ENCODE data around the gene GNAQ.

The GNAQ gene

DNA sequence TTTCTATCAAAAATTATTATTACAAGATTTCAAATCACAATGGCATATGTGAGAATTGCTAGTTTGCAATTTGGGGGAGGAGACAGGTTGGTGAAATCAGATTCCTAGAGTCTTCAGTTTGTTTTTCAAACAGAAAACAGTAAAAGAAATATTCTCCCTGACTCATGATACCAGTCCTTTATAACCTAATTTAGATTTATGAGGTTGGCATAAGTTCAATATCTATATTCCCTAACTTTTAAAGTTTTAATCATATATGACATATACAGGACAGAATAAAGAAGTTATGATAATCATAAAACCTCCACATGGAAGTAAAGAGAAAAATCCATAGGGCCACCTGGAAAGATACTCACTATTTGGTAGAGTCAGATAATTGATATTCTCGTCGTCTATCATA, 216.4 kb downstream of the GNAQ start:
- no peak for DNase-seq (ENCODE audit: low read depth, low spot score)

DNA sequence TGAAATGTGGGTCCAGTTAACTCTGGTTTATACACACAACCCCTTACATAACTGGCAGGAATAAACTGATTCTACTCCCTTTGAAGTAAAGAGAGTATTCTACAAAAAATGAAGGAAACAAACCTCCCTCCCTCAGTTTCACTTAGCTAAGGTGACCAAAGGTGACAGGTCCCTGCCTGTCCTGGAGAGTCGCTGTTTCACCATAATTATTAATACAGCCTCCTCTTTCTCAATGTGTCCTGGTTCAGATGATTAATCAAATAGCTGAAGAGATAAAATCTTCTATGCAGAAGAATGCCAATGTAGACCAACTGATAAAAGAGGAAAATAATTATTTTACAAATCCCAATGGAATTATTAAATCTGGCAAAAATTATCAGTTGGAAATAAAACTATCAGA, 219.8 kb downstream of the GNAQ start:
- no peak for DNase-seq (ENCODE audit: low read depth, low spot score)

- DNase-seq (ENCODE audit: low read depth, low spot score): no peak
These were observed 220.9 kb downstream of the GNAQ start for GRCh38 chr9:77810637-77811119.

DNA sequence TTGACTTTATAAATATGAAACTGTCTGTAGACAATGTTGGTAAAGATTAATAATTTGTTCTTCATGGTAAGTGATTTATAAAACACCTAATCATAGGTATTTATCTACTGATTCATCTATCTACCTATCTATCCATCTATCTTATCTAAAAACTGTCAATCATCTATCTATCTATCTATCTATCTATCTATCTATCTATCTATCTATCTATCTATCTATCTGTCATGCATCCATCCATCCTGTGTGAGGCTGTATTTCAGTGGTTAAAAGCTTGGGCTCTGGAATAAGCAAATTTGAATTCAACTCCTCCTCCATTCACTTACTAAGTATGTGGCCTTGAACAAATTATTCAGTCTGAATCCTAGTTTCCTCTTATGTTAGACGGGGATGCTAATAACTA, 221.6 kb downstream of the GNAQ start:
- no peak for DNase-seq (ENCODE audit: low read depth, low spot score)

GRCh38 chr9:77809552-77809951, 222.1 kb downstream of the GNAQ start:
- DNase-seq (ENCODE audit: low read depth, low spot score): no peak

- DNase-seq (ENCODE audit: low read depth, low spot score): no peak
These were observed 222.9 kb downstream of the GNAQ start for GRCh38 chr9:77808751-77809081.

- no peak for DNase-seq (ENCODE audit: low read depth, low spot score)
These were observed 223.5 kb downstream of the GNAQ start for GRCh38 chr9:77807846-77808750.

DNA sequence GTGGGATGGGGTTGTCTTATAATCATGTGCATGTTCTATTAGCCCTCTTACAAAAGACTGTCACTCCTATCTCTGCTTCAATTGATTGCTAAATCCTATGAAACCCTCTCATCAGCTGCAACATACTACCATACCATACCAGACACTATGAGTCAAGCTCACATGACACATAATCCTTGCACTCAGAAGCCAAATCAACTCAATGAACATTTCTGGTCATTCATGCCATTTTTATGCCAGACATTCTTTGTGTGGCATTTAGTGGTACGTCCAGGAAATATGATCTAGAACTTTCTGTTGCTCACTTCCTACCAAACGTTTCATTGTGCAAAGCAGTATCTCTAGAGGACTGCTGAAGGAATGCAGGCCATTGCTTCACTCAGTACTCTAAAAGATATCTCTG, 224.3 kb downstream of the GNAQ start:
- DNase-seq (ENCODE audit: low read depth, low spot score): no peak

DNA sequence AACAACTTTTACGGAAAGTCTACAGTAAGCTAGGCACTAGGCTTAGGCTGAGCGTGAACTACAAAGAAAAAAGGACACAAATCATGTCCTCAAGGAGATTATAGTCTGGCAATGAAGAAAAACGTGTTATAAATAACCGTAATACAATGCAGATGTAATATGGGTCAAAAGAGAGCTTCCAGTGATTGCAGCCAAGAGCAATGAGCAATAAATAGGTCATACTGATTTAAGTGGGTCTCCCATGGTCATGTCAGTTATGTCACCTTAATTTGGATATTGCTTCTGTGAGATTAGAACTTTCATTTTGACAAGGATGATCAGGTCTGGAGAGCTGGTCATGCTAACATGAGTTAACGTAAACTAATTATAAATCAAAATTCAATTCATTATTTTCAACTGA, 224.9 kb downstream of the GNAQ start:
- DNase-seq (ENCODE audit: low read depth, low spot score): no peak

DNA sequence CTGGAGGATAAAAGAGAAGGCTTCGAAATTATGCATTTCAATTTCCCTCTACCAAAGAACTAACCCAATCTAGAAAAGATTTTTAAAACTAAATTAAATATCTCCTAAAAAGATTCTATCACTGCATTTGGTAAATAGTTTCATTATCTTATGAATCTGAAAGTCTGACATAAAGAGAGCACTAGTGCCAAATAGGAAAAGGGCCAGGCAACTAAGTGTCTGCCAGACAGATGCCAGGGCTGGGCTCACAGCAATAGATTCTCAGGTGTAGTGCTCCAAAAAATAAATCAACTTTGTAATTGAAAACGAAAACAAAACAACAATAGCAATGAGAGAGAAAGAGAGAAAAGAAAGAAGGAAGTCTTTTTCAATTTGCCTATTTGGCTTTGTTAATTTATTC, 225.8 kb downstream of the GNAQ start:
- no peak for DNase-seq (ENCODE audit: low read depth, low spot score)

- DNase-seq (ENCODE audit: low read depth, low spot score): no peak
These were observed 228.2 kb downstream of the GNAQ start for GRCh38 chr9:77803423-77803822.

DNA sequence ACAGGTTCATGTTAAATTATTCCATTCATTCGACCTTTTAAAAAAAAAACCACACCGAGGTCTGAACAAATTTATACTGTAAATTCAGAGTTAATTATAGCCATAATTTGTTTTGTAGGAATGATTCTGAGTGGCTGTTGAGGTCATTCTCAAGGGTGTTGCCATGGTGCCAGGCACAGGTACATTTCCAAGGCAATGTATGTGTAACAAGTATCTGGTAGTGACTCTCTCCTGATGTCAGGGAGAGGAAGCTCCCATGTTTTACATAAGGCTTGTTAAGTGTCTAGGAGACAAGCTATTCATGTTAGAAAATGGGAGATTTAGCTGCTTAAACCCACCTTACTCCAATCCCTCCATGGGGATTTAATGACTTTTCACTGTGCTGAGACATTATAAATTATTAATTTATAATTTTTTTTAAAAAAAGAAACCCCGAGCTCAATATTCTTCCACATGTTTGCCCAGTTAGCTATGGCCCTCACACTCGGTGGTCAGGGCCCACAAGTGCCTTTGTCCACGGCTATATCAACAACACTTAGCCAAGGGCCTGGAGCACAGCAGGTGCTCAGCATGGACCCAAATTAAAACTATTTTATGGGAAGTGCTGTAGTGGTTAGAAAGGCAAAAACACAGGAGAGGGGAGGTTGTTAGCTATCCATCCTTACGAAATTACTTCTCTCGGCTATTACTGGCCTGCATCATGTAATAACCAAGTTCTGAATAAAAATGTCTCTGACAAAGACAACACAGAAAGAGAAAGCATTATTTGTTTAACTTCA, 228.9 kb downstream of the GNAQ start:
- DNase-seq (ENCODE audit: low read depth, low spot score): no peak

- no peak for DNase-seq (ENCODE audit: low read depth, low spot score)
These were observed 229.5 kb downstream of the GNAQ start for GRCh38 chr9:77802064-77802463.

DNA sequence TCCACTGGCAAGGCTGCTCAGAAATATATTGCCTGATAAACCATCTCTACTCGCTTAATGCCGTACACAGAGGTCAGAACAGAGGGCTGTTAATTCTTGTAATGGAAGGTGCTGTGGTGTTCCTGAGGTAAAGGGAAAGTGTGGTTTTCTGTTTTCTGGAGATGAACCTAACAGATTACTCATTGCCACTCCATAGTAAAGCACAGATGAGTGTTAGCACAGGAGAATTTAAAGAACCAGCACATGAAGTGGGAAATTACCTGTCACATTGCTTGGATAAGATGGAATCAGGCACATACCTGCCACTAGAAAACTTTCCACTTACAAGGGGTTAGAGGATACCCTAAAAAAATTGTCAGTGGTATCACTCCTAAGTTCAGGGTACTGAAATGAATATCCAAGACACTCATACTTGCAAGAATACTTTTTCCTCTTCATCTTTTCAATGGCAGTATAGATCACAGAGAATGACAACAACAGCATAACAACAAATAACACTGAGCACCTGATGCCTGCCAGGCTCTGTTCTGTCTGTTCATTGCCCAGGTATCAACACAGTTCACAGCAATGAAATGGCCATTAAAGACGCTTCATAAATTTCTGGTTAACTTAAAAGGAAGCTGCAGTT, 230.6 kb downstream of the GNAQ start:
- DNase-seq (ENCODE audit: low read depth, low spot score): no peak

GRCh38 chr9:77798140-77798539, 233.5 kb downstream of the GNAQ start:
- DNase-seq (ENCODE audit: low read depth, low spot score): no peak

DNA sequence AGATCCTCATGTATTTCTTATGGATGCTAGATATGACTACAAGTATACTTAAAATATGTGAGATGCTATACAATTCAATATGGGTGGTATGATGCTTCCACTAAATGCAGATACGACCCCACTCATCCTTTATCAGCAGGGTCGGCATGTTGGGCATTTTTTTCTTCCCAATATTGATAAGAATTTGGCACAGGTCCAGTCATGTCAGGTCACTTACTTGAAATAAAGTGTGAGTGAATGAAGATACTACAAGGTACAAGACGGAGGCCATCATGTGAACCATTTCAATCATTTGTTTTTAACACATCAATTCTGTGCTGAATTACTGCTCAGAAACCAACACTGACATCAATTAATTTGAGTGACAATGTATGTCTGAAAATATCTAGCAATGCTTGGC, 236.6 kb downstream of the GNAQ start:
- DNase-seq (ENCODE audit: low read depth, low spot score): no peak

DNA sequence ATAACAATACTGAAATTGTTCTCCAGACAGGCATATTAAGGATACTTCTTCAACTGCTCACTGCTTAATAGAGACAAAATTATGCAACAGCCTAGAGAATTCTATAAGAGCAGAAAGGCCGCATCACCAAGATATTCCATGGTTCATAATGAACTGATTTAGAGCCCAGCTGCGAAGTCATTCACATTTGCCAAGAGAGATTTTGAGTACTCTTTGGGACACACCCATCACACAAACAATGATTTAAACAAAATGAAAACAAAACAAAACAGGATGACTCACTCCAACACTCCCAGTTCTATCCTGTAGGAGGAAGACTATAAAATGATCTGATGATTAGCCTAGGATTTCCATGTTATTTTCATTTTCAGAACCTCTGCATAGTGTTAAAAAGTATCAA, 237.8 kb downstream of the GNAQ start:
- no peak for DNase-seq (ENCODE audit: low read depth, low spot score)

DNA sequence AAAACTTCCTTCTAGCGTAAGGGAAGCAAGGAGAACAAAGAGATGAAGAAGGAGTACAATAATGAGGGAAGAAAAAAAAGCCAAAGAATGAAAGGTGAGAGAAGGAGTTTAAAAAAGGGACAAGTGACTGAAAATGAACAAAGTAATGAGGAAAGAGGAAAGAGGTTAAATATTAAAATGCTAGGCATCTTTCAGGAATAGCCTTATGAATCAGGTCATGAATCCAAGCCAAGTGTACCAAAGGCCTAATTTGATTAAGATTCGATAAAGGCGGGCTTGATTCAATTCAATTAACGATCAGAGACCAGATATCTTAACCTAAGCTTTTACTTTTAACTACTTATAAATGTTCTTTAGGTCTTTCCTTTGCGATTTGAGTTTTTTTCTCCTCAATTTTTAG, 241.7 kb downstream of the GNAQ start:
- DNase-seq (ENCODE audit: low read depth, low spot score): no peak

GRCh38 chr9:77785341-77785740, 246.3 kb downstream of the GNAQ start:
- DNase-seq (ENCODE audit: low read depth, low spot score): no peak

DNA sequence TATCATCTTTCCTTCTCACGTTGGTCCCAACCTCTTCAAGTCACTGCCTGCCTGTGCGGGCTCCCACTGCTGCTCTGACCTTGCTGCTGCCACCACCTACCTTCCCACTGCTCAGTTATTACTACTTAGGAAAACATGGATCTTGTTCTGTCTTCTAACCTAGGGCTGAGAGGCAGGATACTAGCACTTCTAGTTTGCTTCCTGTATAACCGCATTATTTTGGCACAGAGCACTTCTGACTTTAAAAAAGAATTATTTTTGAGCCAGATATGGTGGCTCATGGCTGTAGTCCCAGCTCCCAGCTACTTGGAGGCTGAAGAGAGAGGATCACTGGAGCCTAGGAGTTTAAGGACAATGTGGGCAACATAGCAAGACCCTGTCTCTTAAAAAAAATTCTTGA, 248.1 kb downstream of the GNAQ start:
- DNase-seq (ENCODE audit: low read depth, low spot score): no peak

DNA sequence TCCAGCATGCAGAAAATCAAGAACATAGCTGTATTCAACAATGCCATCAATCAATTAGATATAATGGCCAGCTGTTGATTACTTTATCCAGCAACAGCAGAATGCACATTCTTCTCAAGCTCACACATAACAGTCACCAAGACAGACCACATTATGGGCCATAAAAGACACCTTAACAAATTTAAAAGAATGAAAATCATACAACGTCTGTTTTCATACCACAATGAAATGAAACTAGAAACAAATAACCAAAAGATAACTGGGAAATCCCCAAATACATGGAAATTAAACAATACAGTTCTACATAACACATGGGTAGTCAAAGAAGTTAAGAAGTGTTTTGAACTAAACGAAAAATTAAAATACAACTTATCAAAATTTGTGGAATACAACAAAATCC, 252.6 kb downstream of the GNAQ start:
- no peak for DNase-seq (ENCODE audit: low read depth, low spot score)

- DNase-seq (ENCODE audit: low read depth, low spot score): no peak
These were observed 258.2 kb downstream of the GNAQ start for GRCh38 chr9:77773381-77773780.

DNA sequence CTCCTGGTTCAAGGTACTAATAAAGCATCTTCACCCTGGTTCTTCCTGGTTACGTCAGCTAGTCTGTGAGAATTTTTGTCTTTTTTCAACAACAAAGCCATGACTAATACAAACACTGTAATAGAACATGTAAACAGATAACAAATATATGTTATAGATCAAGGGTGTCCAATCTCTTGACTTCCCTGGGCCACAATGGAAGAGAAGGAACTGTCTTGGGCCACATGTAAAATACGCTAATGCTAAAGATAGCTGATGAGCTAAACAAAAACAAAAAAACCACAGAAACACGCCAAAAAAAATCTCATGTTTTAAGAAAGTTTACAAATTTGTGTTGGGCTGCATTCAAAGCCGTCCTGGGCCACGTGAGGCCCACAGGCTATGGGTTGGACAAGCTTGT, 259.0 kb downstream of the GNAQ start:
- DNase-seq (ENCODE audit: low read depth, low spot score): no peak
